GM12878 (cell line): ENCODE data around the gene LRIT2. TPM values are rescaled to one million over a fixed set of nuclear protein-coding genes. Genes with fewer than 3 reads are reported as not detected.

Experiments used
- ASH2L ChIP-seq: fragments of 300-600, 200-600 bp; sonication (generic); IDR thresholded peaks from 2 replicates; pipeline ENCODE4 v1.6.1; 2017; ENCODE audit warnings: low read depth, mild to moderate bottlenecking, borderline replicate concordance
- CBFB ChIP-seq: IDR thresholded peaks from 2 replicates; pipeline ENCODE4 v1.6.1; 2016; ENCODE audit warnings: antibody characterized with exemption, low read depth
- ESRRA ChIP-seq: IDR thresholded peaks from 2 replicates; pipeline ENCODE4 v1.6.1; 2012; ENCODE audit warnings: mild to moderate bottlenecking, low read length, improper control_type of control experiment
- HDGF ChIP-seq: fragments of 450-650 bp; IDR thresholded peaks from 2 replicates; pipeline ENCODE4 v1.6.1; 2016; ENCODE audit warnings: antibody characterized with exemption
- NFIC ChIP-seq: IDR thresholded peaks from 2 replicates; pipeline ENCODE4 v1.6.1; 2012; ENCODE audit warnings: low read depth, mild to moderate bottlenecking, inconsistent platforms, low read length, moderate library complexity
- NR2C1 ChIP-seq: fragments of 450-650 bp; IDR thresholded peaks from 2 replicates; pipeline ENCODE4 v1.6.1; 2017; ENCODE audit warnings: antibody characterized with exemption, mild to moderate bottlenecking, moderate library complexity
- ZBED1 ChIP-seq: IDR thresholded peaks from 2 replicates; pipeline ENCODE4 v1.6.1; 2016; ENCODE audit warnings: borderline replicate concordance
- polyA plus RNA-seq, 11 experiments: library from polyadenylated mRNA; depleted of rRNA in 4 of 11; unstranded in 6 of 11; stranded (reverse) in 5 of 11; fragments of >200 nt; fragmentation: Nextera tagmentation in 4 of 11; fragmentation: Illumina TruSeq in 1 of 11; extraction: Ambion mirVana in 4 of 11; extraction: Trizol in 1 of 11; gene quantifications; 1 replicate in 1 of 11; 2 replicates in 10 of 11; pipeline versions ENCODE4 v1.2.1 to v1.2.3, GENCODE V29; 2011 to 2016; ENCODE audit warnings: inconsistent platforms in 2 of 11, missing spikeins in 2 of 11, low read depth in 1 of 11
- total RNA-seq, 4 experiments: library from RNA; depleted of rRNA in 3 of 4; stranded (reverse); fragments of >200 nt in 3 of 4; fragmentation: Illumina TruSeq in 1 of 4; extraction: Trizol in 1 of 4; gene quantifications; 2 replicates each; pipeline versions ENCODE4 v1.2.1 to v1.2.3, GENCODE V29; 2013 to 2021
- TF ChIP-seq, protein P1 (sequence below): fragments of 450-650 bp; IDR thresholded peaks from 2 replicates; pipeline ENCODE4 v1.6.1; 2014; ENCODE audit warnings: mild to moderate bottlenecking
- TF ChIP-seq, protein P2 (sequence below): fragments of 450-650 bp; formaldehyde crosslinking; IDR thresholded peaks from 2 replicates; pipeline ENCODE4 v1.4.0; 2020; ENCODE audit warnings: mild to moderate bottlenecking, moderate library complexity

The LRIT2 gene
- total and polyA plus RNA-seq, 10 of the 15 experiments (the other 5 are each of a cell fraction or from before 2014, with no cell fraction given) = not detected

- TF ChIP-seq ZBED1 (no peak), ESRRA (no peak), CBFB (no peak), ASH2L (no peak), HDGF (no peak), NR2C1 (no peak), NFIC (no peak)
- TF ChIP-seq, protein P1, sequence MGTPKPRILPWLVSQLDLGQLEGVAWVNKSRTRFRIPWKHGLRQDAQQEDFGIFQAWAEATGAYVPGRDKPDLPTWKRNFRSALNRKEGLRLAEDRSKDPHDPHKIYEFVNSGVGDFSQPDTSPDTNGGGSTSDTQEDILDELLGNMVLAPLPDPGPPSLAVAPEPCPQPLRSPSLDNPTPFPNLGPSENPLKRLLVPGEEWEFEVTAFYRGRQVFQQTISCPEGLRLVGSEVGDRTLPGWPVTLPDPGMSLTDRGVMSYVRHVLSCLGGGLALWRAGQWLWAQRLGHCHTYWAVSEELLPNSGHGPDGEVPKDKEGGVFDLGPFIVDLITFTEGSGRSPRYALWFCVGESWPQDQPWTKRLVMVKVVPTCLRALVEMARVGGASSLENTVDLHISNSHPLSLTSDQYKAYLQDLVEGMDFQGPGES = no peak
- TF ChIP-seq, protein P2, sequence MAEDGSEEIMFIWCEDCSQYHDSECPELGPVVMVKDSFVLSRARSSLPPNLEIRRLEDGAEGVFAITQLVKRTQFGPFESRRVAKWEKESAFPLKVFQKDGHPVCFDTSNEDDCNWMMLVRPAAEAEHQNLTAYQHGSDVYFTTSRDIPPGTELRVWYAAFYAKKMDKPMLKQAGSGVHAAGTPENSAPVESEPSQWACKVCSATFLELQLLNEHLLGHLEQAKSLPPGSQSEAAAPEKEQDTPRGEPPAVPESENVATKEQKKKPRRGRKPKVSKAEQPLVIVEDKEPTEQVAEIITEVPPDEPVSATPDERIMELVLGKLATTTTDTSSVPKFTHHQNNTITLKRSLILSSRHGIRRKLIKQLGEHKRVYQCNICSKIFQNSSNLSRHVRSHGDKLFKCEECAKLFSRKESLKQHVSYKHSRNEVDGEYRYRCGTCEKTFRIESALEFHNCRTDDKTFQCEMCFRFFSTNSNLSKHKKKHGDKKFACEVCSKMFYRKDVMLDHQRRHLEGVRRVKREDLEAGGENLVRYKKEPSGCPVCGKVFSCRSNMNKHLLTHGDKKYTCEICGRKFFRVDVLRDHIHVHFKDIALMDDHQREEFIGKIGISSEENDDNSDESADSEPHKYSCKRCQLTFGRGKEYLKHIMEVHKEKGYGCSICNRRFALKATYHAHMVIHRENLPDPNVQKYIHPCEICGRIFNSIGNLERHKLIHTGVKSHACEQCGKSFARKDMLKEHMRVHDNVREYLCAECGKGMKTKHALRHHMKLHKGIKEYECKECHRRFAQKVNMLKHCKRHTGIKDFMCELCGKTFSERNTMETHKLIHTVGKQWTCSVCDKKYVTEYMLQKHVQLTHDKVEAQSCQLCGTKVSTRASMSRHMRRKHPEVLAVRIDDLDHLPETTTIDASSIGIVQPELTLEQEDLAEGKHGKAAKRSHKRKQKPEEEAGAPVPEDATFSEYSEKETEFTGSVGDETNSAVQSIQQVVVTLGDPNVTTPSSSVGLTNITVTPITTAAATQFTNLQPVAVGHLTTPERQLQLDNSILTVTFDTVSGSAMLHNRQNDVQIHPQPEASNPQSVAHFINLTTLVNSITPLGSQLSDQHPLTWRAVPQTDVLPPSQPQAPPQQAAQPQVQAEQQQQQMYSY (CRISPR knock-in tag) = no peak
Observed at GRCh38 chr10:84188815-84189214, 36.5 kb downstream of the LRIT2 start (continued).
